GM19468 (cell line): ENCODE data around the gene NELL1.
"Not testable (repeated sequence)": the region's sequence is repeated elsewhere in the genome, so short reads cannot be mapped to it uniquely, and the experiment has no call there.

Experiments used
- ATAC-seq: cut with Tn5 transposase; IDR thresholded peaks from one replicate; pipeline ENCODE4 v1.9.1; 2021; ENCODE audit warnings: mild to moderate bottlenecking, moderate library complexity, moderate number of reproducible peaks; ENCODE audit not compliant: unreplicated experiment; ENCODE audit errors: extremely low read depth

The NELL1 gene

GRCh38 chr11:20861322-20861721 lies 191.9 kb downstream of the NELL1 start:
- no peak for ATAC-seq

- not testable (repeated sequence) for ATAC-seq
These were observed 192.9 kb downstream of the NELL1 start for GRCh38 chr11:20862263-20862662.

GRCh38 chr11:20864628-20865027 lies 195.2 kb downstream of the NELL1 start:
- ATAC-seq = no peak

- no peak for ATAC-seq
These were observed 195.8 kb downstream of the NELL1 start for GRCh38 chr11:20865161-20865560.

- no peak for ATAC-seq
These were observed 199.7 kb downstream of the NELL1 start for GRCh38 chr11:20869123-20869522.

GRCh38 chr11:20873054-20873453 lies 203.7 kb downstream of the NELL1 start:
- ATAC-seq = no peak

GRCh38 chr11:20874358-20874757 lies 205.0 kb downstream of the NELL1 start:
- no peak for ATAC-seq

GRCh38 chr11:20875889-20876288 lies 206.5 kb downstream of the NELL1 start:
- ATAC-seq = no peak

GRCh38 chr11:20876738-20877137 lies 207.4 kb downstream of the NELL1 start:
- ATAC-seq = no peak

- ATAC-seq = no peak
These were observed 210.7 kb downstream of the NELL1 start for GRCh38 chr11:20880094-20880493.

- no peak for ATAC-seq
These were observed 212.1 kb downstream of the NELL1 start for GRCh38 chr11:20881328-20882079.

GRCh38 chr11:20887137-20887536 lies 217.8 kb downstream of the NELL1 start:
- ATAC-seq = no peak

- no peak for ATAC-seq
These were observed 224.9 kb downstream of the NELL1 start for GRCh38 chr11:20894296-20894695.

GRCh38 chr11:20909995-20910726 lies 240.8 kb downstream of the NELL1 start:
- ATAC-seq = no peak

- no peak for ATAC-seq
These were observed 241.3 kb downstream of the NELL1 start for GRCh38 chr11:20910733-20911132.

GRCh38 chr11:20912065-20912821 lies 242.9 kb downstream of the NELL1 start:
- ATAC-seq = no peak

- ATAC-seq = no peak
These were observed 243.6 kb downstream of the NELL1 start for GRCh38 chr11:20912922-20913512.

- no peak for ATAC-seq
These were observed 247.9 kb downstream of the NELL1 start for GRCh38 chr11:20917306-20917705.

GRCh38 chr11:20926799-20927540 lies 257.6 kb downstream of the NELL1 start:
- no peak for ATAC-seq

GRCh38 chr11:20931029-20931428 lies 261.6 kb downstream of the NELL1 start:
- ATAC-seq = no peak
